ENCODE measurements around the gene ROCK2.

The ROCK2 gene

DNA sequence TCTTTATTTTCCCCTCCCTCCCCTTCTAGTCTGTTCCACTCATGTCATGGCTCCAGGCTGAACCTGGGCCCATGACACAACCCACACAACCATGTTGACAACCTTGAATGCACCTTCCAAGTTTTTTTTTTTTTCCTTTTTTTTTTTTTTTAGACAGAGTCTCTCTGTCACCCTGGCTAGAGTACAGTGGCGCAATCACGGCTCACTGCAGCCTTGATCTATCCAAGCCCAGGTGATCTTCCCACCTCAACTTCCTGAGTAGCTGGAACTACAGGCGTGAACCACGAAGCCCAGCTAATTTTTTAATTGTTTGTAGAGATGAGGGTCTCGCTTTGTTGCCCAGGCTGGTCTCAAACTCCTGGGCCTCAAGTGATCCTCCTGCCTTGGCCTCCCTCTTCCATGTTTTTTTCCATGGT is 21.9 kb upstream of the ROCK2 start:
- DNase-seq, result no peak

DNA sequence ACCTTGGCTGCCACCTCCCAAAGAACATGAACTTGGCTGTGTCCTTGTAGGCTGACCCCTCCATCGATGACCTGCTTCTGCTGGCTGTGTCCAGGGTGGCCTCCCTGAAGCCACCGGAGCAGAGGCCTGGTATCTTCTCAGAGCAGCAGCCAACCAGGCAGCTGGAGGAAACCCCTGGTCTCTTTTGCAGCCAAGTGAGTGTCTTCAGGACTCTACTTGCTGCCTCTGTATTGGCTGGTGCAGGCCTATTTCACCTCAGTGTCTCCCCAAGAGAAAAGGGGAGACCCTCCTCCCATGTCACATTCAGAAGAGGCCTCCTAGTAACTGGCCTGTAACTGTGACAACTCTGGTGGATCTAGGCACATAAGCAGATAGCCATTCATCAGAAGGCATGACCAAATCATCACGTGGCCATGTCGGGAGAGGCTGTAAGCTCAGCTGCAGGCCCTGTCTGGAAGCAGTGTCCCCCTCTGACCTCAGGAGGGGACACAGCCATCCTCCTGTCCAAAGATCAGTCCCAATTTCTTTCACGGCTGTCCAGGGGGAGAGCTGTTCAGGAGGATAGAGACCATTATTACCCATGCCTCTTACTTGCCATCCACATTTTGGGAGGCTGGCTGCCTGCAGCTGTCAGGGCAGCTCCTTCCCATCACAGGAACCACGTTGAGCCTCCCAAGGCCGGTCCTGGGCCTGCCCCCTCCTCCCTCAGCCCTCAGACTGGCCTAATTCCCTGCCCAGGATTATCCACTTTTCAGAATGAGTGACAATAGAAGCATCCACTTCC is 20.9 kb upstream of the ROCK2 start:
- no peak for DNase-seq

DNA sequence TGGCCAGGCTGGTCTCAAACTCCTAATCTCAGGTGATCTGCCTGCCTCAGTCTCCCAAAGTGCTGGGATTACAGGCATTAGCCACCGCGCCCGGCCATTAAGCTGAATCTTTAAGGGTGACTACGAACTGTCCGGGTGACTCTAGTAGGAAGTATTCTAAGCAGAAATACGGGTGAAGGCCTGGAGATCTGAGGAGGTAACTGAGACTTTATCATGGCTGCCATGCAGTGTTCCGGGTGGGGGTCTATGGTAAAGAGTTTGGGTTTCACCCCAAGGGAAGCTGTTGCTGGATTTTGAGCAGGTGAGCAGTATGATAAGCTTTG is 20.1 kb upstream of the ROCK2 start:
- DNase-seq, result no peak

DNA sequence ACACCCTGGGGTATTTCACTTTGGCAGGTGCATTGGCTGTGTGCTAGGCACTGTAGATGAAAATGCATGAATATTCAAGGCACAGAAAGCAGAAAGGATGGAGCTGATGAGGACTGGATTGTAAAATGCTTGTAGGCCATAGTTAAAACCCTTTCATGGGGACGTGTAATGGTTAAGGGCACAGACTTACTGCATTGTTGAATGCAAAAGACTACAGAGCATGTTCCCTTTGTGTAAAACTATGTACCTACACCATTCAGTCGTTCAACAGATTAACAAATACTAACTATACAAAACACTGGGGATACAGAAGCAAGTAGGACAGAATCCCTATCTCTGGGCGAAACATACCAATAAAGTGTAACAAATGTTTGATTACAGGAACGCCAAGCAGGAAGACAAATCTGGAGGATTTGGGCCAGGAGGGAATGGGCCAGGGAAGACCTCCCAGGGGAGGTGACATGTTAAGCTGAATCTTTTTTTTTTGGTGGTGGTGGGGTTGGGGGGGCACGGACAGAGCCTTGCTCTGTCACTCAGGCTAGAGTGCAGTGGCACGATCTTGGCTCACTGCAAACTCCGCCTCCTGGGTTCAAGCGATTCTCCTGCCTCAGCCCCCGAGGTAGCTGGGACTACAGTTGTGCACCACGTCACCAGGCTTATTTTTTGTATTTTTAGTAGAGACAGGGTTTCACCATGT is 19.6 kb upstream of the ROCK2 start:
- DNase-seq, result no peak

DNA sequence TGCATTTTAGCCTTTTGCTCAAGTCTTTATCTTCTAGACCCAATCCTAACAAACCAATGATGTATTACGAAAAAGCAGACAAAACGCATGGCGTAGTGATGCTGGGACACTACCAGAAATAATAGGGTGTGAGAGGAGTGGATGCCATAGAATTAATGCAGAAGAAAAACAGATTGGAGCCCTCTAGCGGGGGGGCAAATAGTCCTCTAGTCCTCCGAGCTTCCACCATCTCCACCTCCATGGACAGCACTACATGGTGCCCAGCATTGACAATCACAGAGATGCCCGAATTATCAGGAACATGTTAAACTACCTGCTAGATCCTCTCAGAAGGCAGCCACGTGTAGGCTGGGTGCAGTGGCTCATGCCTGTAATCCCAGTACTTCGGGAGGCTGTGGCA is 15.4 kb upstream of the ROCK2 start:
- no peak for DNase-seq

DNA sequence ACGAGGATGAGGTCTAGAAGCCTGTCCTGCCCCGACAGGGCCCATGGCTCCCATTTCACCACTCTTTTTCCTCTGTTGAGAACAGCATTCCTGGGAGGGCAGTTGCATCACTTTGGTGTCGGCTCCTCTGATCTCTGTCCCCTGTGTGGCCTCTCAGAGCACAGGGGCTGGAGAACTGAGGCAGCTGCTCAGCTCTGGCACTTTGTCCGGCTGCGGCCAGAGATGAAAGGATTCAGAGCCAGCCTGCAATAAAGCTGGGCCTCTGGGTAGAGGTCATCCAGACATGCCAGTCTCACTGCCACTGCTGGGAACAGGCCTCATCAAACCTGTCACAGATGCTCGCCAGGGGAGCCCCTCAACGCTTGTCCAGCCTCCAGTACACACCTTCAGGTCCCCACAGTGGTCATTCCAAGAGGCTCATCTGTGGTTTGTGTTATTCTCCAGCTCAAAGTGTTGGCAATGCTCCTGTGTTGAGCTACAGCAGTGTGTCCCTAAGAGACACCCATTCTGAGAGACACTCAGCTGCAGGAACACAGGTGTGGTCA is 13.1 kb upstream of the ROCK2 start:
- DNase-seq, result no peak

DNA sequence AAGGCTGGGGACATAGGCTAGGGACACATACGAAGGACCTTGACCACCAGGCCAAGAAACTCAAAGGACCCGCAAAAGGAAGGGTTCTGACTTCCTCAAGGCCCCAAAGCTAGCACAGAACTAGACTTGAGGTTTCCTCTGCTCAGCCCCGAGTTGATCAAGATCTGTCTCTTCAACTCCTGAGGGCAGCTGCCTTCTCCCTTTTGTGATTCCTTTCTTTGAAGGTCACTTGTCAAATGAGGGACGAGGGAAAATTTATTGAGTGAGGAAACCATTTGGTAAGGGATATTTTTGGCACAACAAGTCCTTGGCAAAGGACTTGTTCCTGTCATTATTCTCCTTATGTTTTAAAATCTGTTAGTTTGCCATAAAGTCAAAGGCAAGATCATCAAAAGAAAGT is 12.3 kb upstream of the ROCK2 start:
- DNase-seq, result no peak

DNA sequence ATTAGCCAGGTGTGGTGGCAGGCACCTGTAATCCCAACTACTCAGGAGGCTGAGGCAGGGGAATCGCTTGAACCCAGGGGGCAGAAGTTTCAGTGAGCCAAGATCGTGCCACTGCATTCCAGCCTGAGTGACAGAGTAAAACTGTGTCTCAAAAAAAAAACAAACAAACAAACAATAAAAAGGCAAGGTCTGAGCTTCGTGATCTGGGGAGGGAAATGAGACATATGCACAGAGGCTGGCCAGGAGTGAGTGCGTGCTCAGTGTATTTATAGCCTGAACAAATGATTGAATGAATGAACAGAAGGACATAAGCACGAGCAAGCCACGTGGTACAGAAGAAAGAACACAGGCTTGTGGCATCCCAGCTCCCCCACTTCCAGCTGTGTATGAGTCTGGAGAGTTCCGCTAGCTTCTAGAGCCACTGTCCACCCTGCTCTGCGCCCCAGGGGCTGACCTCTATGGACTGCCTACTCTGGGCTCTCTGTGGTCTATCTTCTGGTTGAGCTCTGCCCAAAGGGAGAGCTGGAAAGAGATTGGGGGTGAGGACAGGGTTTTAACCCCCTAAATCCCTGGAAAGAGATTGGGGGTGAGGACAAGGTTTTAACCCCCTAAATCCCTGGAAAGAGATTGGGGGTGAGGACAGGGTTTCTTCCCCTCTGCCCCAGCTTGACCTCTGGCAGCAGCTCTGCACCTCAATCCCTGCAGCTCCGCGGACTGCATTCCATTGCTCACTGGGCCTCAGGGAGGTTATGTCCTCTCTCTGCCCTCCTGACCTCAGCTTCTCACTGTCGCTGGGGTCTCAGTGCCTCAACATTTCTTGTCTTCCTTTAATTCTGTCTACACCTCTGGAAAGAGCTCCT is 11.0 kb upstream of the ROCK2 start:
- DNase-seq, result no peak

DNA sequence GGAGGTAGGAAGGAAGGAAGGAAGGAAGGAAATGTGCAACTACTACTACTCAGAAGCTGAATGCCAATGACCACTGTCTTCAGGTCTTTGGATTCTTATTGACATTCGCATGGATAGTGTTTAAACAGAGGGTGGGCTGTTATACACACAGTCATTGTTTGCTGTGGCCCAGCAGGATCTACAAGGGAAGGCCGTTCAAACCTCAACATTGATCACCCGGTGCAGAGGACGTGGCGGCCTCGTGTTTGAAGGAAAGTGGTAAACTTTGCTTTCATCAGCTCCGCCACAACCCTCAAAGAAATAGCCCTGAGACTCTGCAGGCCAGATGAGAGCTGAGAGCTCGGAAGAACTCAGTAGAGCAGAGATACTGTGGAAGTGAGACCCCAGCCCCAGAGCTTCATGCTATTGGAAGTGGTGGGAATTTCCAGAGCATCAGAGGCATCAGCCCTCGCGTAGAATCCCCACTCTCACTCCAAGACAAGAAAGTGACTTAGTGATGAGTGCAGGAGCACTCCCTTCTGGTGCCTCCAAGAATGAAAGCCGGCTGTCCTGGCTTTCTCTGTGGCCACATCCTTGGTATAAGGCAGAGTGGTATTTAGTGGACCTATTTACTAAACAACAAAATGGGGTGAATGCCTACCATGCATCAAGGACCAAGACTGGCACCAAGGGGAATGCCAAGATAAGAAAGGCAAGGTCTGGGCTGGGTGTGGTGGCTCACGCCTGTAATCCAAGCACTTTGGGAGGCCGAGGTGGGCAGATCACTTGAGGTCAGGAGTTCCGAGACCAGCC is 10.1 kb upstream of the ROCK2 start:
- no peak for DNase-seq

DNA sequence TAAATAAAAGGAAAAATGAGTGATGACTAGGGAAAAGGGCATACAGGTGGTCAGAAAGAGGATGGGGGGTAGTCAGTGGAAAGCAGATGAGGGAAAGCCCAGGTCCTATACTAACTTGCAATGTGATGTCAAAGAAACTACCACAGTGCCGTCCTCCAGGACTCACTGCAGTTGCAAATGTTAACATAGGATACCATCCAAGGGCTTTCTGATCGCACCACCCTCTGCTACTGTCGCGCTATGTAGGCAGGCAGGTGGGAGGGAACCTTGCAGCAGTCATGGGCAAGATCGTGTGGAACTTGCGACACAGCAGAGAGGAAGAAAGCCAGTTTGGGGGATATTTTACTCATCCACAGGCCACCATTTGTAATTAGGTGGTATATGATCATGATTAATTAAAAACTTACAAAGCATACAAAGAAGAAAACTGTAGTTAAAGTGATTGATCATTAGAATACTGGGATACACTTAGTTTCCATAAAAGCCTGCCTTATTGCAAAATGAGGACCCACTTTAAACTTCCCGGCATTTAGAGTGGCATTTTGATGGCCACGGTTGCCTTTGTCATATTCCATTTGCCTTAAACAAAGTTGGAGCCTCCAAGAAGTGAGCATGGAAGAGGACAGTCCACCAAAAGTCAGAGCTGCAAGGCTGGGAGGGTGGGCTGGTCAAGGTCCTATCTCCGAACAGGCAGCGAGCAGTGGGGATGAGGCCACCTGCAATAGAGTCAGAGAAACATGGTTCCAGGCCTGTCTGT is 8.5 kb upstream of the ROCK2 start:
- no peak for DNase-seq

DNA sequence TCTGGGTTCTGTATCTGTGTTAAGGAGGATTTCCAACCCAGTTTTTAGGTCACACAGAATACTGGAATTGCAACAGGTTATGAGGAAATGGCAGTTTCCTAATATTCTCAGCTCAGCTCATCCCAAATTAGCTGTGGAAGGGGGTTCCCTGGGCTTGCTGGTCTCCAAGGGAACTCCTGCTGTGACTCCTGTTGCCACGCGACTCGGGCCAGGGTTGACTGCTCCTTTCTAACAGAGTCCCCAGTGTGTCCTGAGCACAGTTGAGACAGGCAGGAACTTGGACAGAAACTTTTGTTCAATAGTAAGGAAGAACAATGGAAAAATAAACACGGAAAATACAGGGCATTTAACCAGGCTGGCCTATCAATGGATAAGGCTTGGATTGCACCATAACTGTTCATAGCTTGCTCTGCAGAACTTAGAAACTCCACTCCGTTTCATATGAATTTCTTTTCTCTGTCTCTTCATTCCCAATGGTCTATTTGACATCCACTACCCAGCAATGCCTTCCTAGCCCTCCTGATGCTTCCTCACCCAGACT is 3.8 kb upstream of the ROCK2 start:
- DNase-seq, result no peak

DNA sequence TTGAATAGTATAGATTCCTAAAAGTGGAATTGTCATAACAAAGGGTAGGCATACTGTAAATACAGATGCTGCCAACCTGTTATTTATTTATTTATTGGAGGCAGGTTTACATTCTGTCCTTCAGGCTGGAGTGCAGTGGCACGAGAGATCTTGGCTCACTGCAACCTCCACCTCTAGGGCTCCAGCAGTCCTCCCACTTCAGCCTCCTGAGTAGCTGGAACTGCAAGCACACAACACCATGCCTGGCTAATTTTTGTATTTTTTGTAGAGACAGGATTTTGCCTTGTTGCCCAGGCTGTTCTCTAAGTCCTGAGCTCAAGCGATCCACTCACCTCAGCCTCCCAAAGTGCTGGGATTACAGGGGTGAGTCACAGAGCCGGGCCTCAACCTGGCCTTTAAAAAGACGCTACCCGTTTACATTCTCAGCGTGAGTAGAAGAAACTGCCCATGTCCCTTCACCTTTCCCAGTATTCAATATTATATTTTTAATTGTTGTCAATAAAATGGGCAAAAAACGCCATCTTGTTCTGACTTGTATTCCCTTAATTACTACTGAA is 3.0 kb upstream of the ROCK2 start:
- DNase-seq, result no peak

DNA sequence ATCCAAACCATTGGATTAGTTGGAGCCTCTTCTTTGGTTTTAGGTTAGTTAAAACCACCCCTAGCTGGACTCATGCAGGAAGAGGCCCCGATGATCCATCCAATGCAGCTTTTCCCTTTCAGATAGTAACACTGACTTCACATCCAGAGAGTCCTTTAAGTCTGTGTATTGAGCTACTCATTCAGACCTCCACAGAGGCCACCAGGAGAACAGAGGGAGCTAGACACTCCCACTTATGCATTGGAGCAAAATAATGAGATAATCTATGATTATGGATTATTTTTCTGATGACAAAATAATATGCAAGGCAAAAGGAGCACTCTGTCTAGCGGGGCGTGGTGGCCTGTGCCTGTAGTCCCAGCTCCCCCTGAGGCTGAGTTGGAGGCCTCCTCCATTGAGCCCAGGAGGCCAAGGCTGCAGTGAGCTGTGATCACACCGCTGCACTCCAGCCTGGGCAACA is 1.6 kb upstream of the ROCK2 start:
- no peak for DNase-seq

DNA sequence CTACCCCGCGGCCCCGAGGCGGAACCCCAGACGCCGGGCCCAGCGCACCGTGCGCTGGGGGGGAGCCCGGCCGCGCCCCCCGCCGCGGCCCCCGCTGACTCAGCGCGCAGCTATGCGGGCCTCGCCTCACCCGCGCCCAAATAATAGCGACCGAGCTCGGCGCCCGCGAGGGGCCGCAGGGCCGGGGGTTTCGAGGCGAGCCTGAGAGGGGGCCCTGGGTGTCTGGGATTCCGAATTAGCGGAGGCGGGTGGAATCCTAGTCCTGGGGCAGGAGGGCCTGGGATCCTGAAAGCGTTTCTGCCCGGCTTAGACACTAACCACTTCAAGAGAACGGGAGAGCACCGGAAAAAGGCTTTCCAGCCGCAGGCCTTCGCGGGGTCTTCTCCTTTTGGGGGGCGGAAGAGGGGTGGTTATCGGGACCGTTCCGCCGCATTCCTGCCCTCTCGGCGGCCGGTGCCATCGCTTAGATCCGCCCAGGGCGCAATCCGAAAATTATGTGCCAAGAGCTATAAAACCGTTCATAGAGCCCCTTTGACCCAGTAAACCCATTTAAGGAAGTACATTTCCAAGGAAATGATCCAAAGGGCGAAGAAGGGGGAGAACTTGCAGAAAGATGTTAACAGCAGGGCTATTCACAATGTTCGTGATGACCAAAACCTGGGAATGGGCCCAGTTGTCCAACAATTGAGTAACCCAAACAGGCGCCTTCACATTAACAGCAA is 681 bp upstream of the ROCK2 start:
- DNase-seq, result peak in 1 of 2 experiments; percentile 42

DNA sequence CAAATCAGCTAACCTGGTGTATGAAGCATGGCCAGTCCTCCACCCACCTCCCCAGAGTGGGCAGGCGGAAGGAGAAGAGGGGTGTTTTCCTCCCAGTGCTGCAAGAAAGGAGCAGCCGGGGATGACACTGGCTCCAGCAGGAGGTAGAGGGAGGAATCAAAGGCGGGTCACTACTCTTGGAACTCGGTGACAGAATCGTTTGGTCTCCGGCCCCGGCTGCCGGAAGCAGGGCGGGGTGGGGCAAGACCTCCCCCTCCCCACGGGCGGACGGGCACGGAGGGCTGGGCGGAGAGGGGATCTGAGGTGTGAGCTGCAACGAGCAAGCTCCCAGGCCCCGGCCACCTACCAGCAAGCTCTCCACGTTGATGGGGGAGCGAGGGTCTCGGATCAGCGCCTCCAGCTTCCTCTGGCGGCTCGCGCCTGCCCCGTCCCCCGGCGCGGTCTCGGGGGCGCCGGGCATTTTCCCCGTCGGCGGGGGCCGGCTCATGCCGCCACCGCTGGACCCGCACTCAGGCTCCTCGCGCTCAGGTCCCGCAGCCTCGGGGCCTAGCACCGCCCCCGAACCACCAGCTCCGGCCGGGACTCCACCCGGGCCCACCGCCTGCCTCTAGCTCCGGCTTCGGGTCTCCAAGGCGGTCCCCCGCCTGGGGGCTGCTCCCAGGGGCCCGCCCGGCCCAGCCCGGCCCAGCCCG is 640 bp downstream of the ROCK2 start:
- peak; percentile 47 to 62 for DNase-seq

DNA sequence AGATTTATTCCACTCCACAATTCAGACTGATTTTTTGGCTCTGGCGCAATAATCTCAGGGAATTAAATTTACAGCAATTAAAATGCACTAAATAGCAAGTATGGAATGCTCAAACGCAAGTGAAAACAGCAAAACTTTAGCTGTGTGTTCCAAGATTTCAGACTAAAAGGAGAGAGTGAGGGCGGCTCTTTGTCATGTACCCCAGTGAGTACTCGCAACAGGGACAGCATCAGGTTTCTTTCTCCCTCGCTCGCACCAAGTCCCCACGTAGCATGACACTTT is 1.1 kb downstream of the ROCK2 start:
- no peak for DNase-seq

DNA sequence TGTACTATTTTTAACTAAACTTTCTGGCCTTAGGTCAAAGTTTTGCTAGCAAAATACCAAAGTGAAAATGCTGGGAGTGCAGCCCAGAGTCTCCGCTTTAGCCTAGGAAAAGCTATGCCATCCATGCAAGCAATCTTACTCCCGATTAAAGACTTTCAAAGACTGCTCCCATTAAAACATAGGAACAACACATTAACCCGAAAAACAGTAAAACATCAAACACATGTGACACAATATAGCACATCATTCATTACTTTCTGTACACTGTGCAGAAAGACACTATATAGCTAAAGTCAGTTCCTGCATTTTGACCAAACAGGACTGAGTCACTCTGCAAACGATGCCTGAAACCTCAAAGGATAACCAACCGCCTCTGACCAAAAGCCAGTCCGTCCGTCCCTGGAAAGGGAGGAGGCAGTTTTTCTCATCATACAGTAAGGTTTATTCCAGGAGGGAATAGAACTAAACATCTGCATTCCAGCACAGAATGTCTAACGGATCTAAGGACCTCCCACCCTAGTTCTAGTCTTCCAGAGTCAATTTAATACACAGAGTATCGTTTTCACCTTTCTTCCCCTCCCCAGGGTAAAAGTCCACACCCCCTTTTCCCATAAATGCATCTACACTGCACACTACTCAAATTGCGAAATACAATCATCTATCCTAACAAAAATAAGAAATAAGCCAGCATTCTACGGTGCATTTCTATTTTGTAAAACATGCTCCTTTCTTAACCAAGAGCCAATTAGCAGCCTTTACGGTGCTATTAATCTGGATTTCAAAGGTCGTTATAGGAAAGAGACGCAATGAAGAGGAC is 1.7 kb downstream of the ROCK2 start:
- peak in 1 of 2 experiments; percentile 22 for DNase-seq

DNA sequence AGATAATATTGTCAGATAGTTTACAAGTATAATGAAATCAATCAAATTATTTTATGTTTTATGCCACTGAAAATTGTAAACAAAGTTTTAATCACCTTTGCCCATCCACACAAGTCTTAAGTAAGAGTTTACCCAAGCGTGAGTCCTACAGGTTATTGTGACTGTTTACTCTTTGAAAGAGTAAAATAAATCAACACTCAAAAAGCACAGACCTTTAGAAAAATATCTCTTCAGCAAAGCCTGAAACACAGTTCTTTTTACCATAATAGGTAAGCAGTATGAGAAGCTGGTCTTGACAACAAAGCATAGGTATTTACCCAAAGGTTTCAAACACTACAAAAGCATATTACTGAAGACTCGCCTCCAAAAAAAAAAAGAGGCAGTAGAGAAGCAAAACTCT is 3.7 kb downstream of the ROCK2 start:
- DNase-seq, result no peak

DNA sequence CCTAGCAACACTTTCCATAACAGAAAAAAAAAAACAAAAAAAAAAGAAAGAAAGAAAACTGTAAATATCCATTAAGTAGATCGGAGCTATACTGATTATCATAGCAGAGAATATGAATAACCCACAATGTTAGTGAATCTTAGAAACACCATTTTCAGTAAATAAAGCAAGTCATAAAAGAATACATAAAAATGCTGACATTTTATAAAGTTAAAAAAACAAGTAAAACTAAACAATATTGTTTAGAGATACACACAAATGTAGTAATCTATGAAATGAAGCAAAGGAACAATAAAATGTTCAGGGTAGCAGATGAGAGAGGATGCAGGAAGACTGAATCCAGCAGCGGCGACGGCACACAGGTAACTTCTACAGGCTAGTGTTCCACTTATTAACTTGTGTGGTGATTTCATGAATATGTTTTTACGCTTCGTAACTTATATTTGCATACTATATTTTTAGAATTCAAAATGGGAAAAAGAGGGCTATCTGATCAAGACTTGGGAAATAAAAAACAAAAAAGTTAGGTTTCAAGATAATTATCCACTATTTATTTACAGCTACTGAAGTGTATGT is 4.8 kb downstream of the ROCK2 start:
- no peak for DNase-seq

All from NCI-H2081 (cell line).